Measurements from ENCODE around the gene SHQ1.

SHQ1 gene

DNA sequence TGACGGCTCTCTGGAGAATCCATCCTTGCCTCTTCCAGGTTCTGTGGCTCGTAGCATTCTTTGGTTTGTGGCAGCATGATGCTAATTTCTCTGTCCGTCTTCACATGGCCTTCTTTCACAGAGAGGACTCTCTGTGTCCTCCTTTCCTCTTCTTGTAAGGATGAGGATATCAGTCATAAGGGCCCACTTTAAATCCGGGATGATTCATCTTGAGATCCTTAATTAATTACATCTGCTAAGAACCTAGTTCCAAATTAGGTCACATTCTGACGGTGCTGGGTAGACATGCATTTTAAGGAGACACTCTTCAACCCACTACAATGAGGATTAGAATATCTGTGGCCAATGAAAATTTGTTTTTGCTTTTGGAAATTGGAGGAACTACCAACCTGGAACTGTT, 23.9 kb upstream of the SHQ1 start:
- Mint-ChIP-seq H3K4me3 (no peak overlapping the region), H3K27ac (no peak overlapping the region), H3K27me3 (peaks cover 11% of the 10 kb centered on the region), H3K9me3 (no peaks in the 10 kb centered on the region), H3K4me1 (no peaks in the 10 kb centered on the region)
- DNase-seq (no peak), ATAC-seq (no peak)

DNA sequence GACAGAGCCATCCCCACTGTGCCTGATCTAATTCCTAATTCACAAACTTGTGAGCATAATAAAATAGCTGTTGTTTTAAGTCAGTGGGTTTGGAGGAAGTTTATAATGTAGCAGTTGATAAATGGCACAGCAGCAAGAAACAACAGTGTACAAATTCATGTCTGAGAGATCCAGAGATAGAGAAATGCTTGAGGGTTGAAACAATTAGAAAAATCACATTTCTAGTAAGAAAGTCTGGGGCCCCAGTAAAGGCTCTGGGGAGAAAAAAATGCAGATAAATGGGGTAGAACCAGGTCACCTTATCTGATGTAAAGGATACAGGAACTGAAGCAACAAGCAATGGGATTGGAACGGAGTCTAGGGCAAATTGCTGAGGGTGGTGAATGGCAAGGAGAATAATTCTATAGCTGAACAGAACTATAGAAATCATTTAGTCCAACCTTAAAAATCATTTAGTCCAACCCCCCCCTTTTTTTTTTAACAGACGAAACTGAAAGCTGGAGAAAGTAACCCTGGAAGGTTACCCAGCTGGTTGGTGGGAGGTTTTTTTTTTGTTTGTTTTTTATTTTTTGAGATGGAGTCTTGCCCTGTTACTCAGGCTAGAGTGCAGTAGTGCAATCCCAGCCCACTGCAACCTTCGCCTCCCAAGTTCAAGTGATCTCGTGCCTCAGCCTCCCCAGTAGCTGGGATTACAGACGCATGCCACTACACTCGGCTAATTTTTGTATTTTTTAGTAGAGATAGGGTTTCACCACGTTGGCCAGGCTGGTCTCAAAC, 14.3 kb upstream of the SHQ1 start:
- Mint-ChIP-seq H3K4me1 (no peaks in the 10 kb centered on the region), H3K27ac (no peak overlapping the region), H3K9me3 (no peaks in the 10 kb centered on the region), H3K4me3 (no peak overlapping the region), H3K27me3 (no peaks in the 10 kb centered on the region)
- DNase-seq (no peak), ATAC-seq (no peak)

DNA sequence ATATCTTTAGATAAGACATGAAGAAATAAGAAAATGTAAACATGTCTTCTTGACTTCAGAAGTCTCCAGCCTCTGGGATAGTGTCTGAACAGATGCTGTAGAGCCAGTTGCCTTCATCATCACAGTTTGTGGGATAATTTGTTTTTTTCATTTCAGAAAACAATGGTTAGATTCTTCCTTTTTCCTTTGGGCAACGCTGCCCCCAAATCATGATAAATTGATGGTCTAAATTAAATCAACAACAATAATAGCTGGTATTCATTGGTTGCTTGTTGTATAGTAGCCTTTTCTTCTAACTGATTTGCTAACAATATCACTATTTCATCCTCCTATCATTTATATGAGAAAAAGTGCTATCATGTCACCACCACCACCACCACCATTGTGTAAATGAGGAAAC, 12.6 kb upstream of the SHQ1 start:
- DNase-seq, result no peak
- Mint-ChIP-seq H3K4me3 (no peak overlapping the region), H3K27ac (no peak overlapping the region), H3K4me1 (no peaks in the 10 kb centered on the region), H3K27me3 (no peaks in the 10 kb centered on the region), H3K9me3 (no peaks in the 10 kb centered on the region)
- ATAC-seq, result no peak

DNA sequence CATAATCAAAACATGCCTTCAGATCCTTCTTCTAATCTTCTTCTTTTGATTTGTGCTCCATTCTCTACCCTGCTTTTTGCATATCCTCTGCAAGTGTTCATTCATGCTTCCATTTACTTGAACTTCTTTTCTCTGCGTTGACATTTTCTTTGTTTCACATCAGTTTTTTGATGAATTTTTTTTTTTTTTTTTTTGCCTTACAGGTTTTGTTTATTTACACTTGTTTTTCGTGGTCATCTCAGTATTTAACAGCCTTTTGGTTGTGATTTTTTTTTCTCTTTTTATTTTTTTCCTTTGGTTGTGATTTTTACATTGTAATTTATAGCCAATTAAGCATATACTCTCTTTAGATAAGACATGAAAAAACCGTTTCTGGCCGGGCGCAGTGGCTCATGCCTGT, 11.8 kb upstream of the SHQ1 start:
- Mint-ChIP-seq H3K4me3 (no peak overlapping the region), H3K27ac (no peak overlapping the region), H3K9me3 (no peaks in the 10 kb centered on the region), H3K4me1 (no peaks in the 10 kb centered on the region), H3K27me3 (peaks cover 6% of the 10 kb centered on the region)
- DNase-seq (no peak), ATAC-seq (no peak)

DNA sequence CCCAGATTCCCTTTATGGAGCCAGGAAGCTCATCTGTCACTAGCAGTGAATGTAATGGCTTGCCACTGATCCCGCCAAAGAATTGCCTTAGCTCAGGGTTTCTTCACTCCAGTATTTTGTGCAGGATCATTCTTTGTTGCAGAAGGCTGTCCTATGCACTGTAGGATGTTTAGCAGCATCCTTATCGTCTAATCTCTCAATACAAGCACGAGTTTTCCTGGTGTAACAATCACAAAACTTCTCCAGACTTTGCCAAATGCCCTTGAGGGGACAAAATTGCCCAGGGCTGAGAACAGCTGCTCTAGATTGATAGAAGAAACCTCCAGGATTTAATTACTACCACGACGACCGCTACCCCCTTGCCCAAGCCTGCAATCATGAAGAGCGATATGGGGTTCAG, 6.8 kb upstream of the SHQ1 start:
- H3K9me3 Mint-ChIP-seq, result no peaks in the 10 kb centered on the region
- H3K4me3 Mint-ChIP-seq, result no peak overlapping the region
- H3K4me1 Mint-ChIP-seq, result no peaks in the 10 kb centered on the region
- no peak overlapping the region for H3K27ac Mint-ChIP-seq
- ATAC-seq (no peak), DNase-seq (no peak)
- H3K27me3 Mint-ChIP-seq, result peaks cover 7% of the 10 kb centered on the region

DNA sequence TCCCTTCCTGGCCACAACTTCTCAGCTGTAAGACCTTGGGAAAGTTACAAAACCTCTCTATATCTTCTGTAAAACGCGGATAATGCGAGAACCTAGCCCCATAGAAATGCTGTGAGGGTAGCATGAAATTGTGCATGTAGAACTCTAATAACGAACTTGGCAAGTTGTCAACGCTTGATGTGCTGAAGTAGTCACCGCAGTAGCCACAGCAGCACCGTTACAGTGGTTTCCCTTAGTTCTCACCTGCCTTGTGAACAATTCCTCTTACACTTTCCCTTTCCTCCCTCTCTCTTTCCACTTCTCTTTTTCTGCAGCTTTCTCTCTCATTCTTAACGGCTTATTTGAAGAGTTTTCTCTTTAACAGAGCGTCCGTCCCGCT, 447 bp upstream of the SHQ1 start:
- Mint-ChIP-seq H3K4me3 (peak overlapping the region; percentile 92 to 99), H3K4me1 (peaks cover 50% of the 10 kb centered on the region), H3K27ac (peak overlapping the region; percentile 72 to 90), H3K27me3 (no peaks in the 10 kb centered on the region), H3K9me3 (no peaks in the 10 kb centered on the region)
- DNase-seq (no peak), ATAC-seq (peak; percentile 70)

DNA sequence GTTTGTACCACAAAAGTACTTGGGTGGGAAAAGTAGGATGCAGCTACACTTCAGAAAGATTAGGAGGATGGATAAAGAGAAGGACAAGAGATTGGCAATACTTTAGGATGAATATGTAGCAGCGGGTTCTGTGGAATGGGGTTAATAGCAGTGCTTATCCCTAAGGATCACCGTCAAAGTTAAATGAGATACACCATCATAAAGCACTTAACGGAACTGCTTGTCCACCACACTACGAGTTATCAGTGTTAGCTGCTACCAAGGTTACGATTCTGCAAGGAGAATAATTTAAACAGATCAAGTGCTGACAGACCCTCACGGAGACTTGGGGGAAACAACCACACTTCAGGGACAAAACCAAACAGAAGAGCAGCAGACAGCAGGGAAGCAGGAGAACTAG, 963 bp downstream of the SHQ1 start:
- ATAC-seq (no peak), DNase-seq (peak in 1 of 2 donors; percentile 13)
- Mint-ChIP-seq H3K4me3 (peak overlapping the region; percentile 92 to 99), H3K27ac (peak overlapping the region; percentile 43 to 72), H3K4me1 (peaks cover 53% of the 10 kb centered on the region), H3K27me3 (no peaks in the 10 kb centered on the region), H3K9me3 (no peaks in the 10 kb centered on the region)

DNA sequence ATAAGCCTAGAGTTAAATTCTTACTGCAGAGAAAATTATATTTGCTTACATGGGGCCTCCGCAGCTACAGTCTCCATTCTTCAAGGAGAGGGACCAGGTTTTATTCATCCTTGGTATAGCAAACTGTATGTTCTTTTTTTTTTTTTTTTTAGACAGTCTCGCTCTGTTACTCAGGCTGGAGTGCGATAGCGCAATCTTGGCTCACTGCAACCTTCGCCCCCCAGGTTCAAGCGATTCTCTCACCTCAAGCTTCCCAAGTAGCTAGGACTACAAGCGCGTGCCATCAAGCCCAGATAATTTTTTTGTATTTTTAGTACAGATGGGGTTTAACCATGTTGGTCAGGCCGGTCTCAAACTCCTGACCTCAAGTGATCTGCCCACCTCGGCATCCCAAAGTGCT, 2.1 kb downstream of the SHQ1 start:
- no peak for DNase-seq
- Mint-ChIP-seq H3K9me3 (no peaks in the 10 kb centered on the region), H3K4me3 (peak overlapping the region; percentile 44 to 99), H3K27ac (no peak overlapping the region), H3K27me3 (no peaks in the 10 kb centered on the region), H3K4me1 (peaks cover 53% of the 10 kb centered on the region)
- no peak for ATAC-seq

DNA sequence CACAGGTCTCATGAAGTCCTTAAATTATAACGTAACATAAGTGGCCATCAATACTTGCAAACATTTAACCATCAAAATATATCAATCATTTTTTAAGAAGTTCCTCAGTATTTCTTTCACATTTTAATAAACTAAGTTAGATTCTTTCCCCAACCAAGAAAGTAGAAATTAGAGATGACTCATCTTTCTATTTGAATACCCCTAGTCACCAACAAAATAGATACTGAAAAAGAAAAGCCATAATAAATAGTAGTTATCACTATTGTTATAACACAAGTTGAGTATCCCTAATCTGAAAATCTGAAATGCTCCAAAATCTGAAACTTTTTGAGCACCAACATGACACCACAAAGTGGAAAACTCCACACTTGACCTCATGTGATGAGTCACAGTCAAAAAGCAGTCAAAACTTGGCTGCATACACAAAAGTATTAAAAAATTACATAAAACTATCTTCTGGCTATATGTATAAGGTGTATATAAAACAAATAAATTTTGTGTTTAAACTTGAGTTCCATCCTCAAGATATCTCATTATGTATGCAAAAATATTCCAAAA, 3.7 kb downstream of the SHQ1 start:
- Mint-ChIP-seq H3K9me3 (no peaks in the 10 kb centered on the region), H3K4me3 (peak overlapping the region; percentile 48 to 69), H3K27ac (no peak overlapping the region), H3K4me1 (peaks cover 50% of the 10 kb centered on the region), H3K27me3 (no peaks in the 10 kb centered on the region)
- DNase-seq (peak in 1 of 2 donors; percentile 30), ATAC-seq (peak; percentile 37)

DNA sequence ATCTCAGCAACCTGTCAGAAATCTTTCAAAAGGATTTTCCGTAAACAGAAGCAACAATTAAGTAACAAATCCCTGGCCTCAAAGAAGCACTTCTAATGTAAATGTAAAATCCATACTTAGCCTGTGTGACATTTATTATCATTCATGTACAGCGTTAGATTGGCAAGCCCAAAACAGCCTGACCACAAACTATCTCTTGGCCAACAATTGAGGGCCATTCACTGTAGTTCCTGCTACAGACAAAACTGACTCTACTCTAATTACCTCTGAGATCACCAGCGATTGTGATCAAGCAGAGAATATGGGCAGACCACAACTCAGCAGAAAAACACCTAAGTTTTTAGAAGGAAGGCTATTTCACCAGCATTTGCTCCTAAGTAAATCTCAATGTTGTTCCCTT, 9.2 kb downstream of the SHQ1 start:
- DNase-seq (no peak), ATAC-seq (no peak)
- H3K27me3 Mint-ChIP-seq, result no peaks in the 10 kb centered on the region
- no peaks in the 10 kb centered on the region for H3K9me3 Mint-ChIP-seq
- H3K4me3 Mint-ChIP-seq, result no peak overlapping the region
- H3K4me1 Mint-ChIP-seq, result peaks cover 7% of the 10 kb centered on the region
- no peak overlapping the region for H3K27ac Mint-ChIP-seq

DNA sequence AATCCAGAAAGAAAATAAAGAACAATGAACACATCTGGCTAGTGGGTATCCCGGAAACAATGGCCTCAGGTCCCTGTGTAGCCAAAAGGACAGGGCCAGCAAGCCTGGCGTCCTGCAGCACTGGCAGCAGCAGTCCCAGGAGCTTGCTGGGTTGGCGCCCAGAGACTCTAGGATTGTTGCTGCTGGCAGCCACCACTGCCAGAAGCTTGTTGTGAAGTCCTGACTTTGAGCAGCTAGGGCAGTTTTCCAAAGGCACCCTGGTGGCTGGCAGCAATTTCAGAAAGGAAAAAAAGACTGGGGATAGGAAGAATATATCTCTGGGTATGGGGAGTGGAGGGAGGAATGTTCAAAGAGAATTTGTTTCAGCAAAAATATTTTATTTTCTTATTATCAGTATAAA, 11.3 kb downstream of the SHQ1 start:
- ATAC-seq (no peak), DNase-seq (no peak)
- Mint-ChIP-seq H3K27ac (no peak overlapping the region), H3K4me1 (no peaks in the 10 kb centered on the region), H3K4me3 (no peak overlapping the region), H3K9me3 (no peaks in the 10 kb centered on the region), H3K27me3 (no peaks in the 10 kb centered on the region)

DNA sequence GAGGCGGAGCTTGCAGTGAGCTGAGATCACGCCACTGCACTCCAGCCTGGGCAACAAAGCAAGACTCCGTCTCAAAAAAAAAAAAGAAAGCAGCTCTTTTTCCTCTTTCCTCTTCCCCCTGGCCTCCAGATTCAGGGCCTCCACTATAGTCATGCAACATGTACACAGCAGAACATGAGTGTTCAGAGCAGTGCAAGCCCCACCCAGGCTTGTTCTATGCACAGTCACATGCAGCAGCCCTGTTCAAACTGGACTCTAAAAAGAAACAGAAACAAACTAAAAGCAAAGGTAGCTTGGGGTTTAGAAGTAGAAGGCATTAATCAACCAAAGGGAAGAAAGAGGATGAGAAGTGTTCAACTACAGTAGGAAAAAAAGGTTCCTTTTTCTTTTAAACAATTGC, 11.8 kb downstream of the SHQ1 start:
- H3K27ac Mint-ChIP-seq, result no peak overlapping the region
- H3K27me3 Mint-ChIP-seq, result no peaks in the 10 kb centered on the region
- no peak for ATAC-seq
- H3K9me3 Mint-ChIP-seq, result no peaks in the 10 kb centered on the region
- no peaks in the 10 kb centered on the region for H3K4me1 Mint-ChIP-seq
- no peak overlapping the region for H3K4me3 Mint-ChIP-seq
- DNase-seq, result no peak

DNA sequence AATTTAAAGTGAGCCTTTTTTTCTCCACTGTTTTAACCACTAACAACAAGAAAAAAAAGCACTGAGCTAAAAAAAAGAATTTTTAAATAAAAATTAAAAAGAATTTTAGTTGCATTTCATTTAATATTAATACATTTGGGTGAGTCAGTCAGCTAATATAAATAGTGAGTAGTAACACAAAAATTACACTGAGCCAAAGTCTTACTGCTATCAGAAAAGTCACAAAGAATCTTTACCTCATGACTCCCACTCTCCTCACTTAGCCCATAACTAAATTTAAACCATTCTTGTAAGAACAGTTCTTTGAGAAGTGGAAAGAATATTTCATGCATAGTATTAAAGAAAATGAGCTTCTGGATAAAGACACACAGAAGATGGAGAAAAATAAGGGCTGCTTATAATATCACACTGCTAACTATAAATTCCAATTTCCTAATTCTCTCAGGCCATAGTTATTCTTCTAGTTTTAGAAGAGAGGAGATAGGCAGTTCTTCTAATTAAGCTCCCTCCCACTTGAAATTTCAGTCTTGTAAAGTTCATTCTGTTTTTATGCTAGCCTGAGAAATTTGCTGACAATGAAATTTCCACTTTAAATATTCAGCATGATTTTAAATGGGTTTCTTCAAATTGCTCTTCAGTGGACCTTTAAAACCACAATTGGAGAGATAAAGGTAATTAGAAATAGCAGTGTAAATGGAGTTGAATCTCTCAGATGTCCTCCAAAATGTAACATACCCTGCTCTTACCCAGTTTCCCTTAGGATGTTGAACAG, 17.6 kb downstream of the SHQ1 start:
- no peak for DNase-seq
- Mint-ChIP-seq H3K4me3 (no peak overlapping the region), H3K4me1 (peaks cover 8% of the 10 kb centered on the region), H3K27ac (no peak overlapping the region), H3K27me3 (no peaks in the 10 kb centered on the region), H3K9me3 (no peaks in the 10 kb centered on the region)
- no peak for ATAC-seq

DNA sequence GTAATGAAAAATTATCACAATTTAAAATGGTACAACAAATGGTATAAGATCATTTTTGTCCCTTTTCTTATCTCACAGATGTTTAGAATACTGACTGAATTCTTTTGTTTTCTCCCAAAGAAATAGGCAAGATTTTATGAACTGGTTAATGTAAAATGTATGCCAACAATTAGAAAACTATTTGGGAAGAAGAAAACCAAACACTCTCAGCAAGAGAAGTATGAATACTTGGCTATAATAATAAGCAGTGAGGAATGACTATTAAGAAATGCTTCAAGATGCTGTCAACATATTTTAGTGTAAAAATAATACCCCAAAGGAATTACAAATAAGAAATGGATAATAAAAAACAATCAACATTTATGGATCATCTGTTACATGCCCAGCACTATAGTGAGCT, 18.5 kb downstream of the SHQ1 start:
- Mint-ChIP-seq H3K4me1 (peaks cover 8% of the 10 kb centered on the region), H3K27ac (no peak overlapping the region), H3K9me3 (no peaks in the 10 kb centered on the region), H3K4me3 (no peak overlapping the region), H3K27me3 (no peaks in the 10 kb centered on the region)
- DNase-seq, result no peak
- ATAC-seq, result no peak

DNA sequence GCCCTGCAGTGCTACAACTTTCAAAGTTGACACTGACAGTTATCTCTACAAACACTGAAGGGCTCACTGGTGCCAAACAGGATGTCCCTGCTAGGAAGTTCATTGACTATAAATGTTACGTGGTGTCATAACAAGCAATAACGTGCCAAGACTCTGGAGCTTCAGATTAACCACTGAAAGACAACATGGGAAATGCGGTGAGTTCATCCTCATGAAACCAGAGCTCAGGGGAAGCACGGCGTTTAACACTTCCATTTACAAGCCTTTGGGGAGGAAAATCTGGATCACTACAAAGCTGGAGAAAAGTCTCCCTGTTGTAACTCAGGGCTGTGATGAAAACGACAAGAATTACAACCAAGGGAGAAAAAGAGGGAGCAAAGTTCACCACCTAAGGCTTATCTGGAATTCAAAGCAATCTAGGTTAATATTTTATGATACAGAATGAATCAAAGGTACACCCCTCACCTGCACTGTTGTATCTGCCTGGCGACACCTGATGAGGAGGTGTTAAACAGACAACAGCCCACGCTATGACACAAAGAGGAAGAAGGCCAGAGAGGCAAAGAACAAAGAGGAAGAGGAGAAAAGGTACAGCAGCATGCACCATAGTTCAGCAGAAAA, 27.0 kb downstream of the SHQ1 start:
- no peak overlapping the region for H3K27ac Mint-ChIP-seq
- H3K4me3 Mint-ChIP-seq, result no peak overlapping the region
- peak; percentile 44 for ATAC-seq
- H3K4me1 Mint-ChIP-seq, result peaks cover 22% of the 10 kb centered on the region
- peak; percentile 7 to 31 for DNase-seq
- no peaks in the 10 kb centered on the region for H3K9me3 Mint-ChIP-seq
- H3K27me3 Mint-ChIP-seq, result no peaks in the 10 kb centered on the region

DNA sequence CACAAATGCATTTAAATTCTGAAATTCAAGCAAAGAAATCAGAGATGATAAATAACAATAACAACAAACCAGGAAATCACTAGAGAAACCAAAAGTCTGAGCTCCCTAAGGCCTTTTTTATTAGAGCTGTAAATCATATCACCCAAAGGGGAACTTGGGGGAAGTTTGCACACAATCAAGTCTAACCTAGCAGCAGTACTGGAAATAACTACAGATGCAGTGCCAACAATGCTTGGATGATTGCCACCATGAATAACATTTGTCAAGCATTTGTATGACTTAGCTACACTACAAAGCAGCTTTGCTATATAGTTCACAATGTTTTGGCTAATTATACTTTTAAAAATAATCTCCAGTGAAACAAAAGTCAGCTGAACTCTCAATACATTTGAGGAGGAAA, 27.8 kb downstream of the SHQ1 start:
- no peak overlapping the region for H3K4me3 Mint-ChIP-seq
- no peaks in the 10 kb centered on the region for H3K9me3 Mint-ChIP-seq
- peaks cover 25% of the 10 kb centered on the region for H3K4me1 Mint-ChIP-seq
- no peaks in the 10 kb centered on the region for H3K27me3 Mint-ChIP-seq
- no peak overlapping the region for H3K27ac Mint-ChIP-seq
- no peak for ATAC-seq
- DNase-seq, result no peak
